ENCODE results near the gene ATG16L1. TPM values are rescaled to one million over a fixed set of nuclear protein-coding genes. Genes with fewer than 3 reads are reported as not detected.

ATG16L1 gene
- total and polyA plus RNA-seq, 3 experiments from 2014 or later, result 19.5 to 34.2 (median 32.0) TPM

DNA sequence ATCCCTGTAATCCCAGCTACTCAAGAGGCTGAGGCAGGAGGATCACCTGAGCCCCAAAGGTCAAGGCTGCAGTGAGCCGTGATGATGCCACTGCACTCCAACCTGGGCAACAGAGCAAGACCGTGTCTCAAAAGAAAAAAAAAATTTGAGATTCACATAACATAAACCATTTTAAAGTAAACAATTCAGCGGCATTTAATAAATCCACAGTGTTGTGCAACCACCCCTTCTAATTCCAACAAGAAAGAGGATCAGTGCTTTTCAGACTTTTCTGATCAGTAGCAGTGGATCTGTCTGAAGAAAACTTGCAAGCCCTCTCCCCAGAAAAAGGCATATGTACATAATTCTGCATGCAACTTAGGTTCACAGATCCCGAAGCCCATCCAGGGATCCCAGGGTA, 48.9 kb downstream of the ATG16L1 start:
- Mint-ChIP-seq H3K4me3 (no peak overlapping the region), H3K36me3 (peaks cover 3 to 12% (median 4%) of the 10 kb centered on the region in 3 donors), H3K9me3 (no peaks in the 10 kb centered on the region), H3K27me3 (no peaks in the 10 kb centered on the region), H3K27ac (peak overlapping the region in 2 of 8 donors; percentile 34 to 43), H3K4me1 (peaks cover 0 to 6% (median 6%) of the 10 kb centered on the region in 3 donors)
- no peaks in the 10 kb centered on the region for H3K27me3 ChIP-seq (ENCODE audit: insufficient read depth, low read length, poor library complexity, severe bottlenecking)
- H3K36me3 ChIP-seq (ENCODE audit: insufficient read depth, low read length), result peaks cover 5% of the 10 kb centered on the region
- POLR2A ChIA-PET, result no interaction called here
- no peak for DNase-seq
- CTCF ChIA-PET, result no interaction called here
- H3K4me1 ChIP-seq (ENCODE audit: insufficient read depth, low read length), result no peaks in the 10 kb centered on the region
- no peak overlapping the region for H3K4me3 ChIP-seq (ENCODE audit: low read length)
- H3K27ac ChIP-seq (ENCODE audit: low read depth, low read length), result no peak overlapping the region
- no peaks in the 10 kb centered on the region for H3K9me3 ChIP-seq (ENCODE audit: low read length)

GRCh38 chr2:233301248-233301647, 49.8 kb downstream of the ATG16L1 start:
- ChIA-PET POLR2A (no interaction called here), CTCF (no interaction called here)
- no peak overlapping the region for H3K4me3 Mint-ChIP-seq
- H3K27me3 Mint-ChIP-seq, result no peaks in the 10 kb centered on the region
- no peaks in the 10 kb centered on the region for H3K4me1 ChIP-seq (ENCODE audit: insufficient read depth, low read length)
- H3K4me3 ChIP-seq (ENCODE audit: low read length), result no peak overlapping the region
- H3K9me3 ChIP-seq (ENCODE audit: low read length), result no peaks in the 10 kb centered on the region
- peaks cover 0 to 4% (median 0%) of the 10 kb centered on the region in 3 donors for H3K36me3 Mint-ChIP-seq
- H3K27me3 ChIP-seq (ENCODE audit: insufficient read depth, low read length, poor library complexity, severe bottlenecking), result no peaks in the 10 kb centered on the region
- H3K9me3 Mint-ChIP-seq, result no peaks in the 10 kb centered on the region
- H3K27ac Mint-ChIP-seq, result no peak overlapping the region
- no peaks in the 10 kb centered on the region for H3K36me3 ChIP-seq (ENCODE audit: insufficient read depth, low read length)
- peaks cover 0 to 6% (median 6%) of the 10 kb centered on the region in 3 donors for H3K4me1 Mint-ChIP-seq
- no peak for DNase-seq
- H3K27ac ChIP-seq (ENCODE audit: low read depth, low read length), result no peak overlapping the region

DNA sequence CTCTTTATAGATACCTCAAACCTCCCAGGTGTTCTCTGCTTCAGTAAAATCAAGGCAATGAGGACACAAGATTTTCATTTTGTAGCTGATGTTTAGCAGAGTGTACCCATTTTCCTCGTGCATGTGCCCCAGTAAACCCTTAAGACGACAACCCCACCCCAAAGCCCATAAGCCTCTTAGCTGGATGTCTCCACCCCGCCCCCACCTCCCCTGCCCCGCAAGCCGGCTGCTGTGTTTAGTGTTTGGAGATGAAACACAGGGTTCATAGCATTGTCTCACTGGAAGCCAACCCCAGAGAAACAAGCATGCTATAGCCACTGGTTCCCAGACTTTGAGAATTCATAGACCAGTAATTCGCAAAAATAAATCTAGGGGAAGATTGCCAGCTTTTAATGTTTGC, 50.3 kb downstream of the ATG16L1 start:
- no peaks in the 10 kb centered on the region for H3K9me3 ChIP-seq (ENCODE audit: low read length)
- no peak overlapping the region for H3K4me3 Mint-ChIP-seq
- peak overlapping the region in 1 of 8 donors; percentile 52 for H3K27ac Mint-ChIP-seq
- no peak for DNase-seq
- H3K27me3 ChIP-seq (ENCODE audit: insufficient read depth, low read length, poor library complexity, severe bottlenecking), result no peaks in the 10 kb centered on the region
- H3K4me3 ChIP-seq (ENCODE audit: low read length), result no peak overlapping the region
- H3K9me3 Mint-ChIP-seq, result no peaks in the 10 kb centered on the region
- H3K36me3 ChIP-seq (ENCODE audit: insufficient read depth, low read length), result no peaks in the 10 kb centered on the region
- H3K27me3 Mint-ChIP-seq, result no peaks in the 10 kb centered on the region
- H3K27ac ChIP-seq (ENCODE audit: low read depth, low read length), result no peak overlapping the region
- CTCF ChIA-PET, result interaction anchor here (0.6 kb wide), 1 partner anchor 648 kb away, joined by 4 read pairs; no protein-coding TSS in a partner anchor
- POLR2A ChIA-PET, result no interaction called here
- H3K4me1 Mint-ChIP-seq, result peaks cover 0 to 6% (median 6%) of the 10 kb centered on the region in 3 donors
- H3K36me3 Mint-ChIP-seq, result peaks cover 0 to 2% (median 0%) of the 10 kb centered on the region in 3 donors
- no peaks in the 10 kb centered on the region for H3K4me1 ChIP-seq (ENCODE audit: insufficient read depth, low read length)

DNA sequence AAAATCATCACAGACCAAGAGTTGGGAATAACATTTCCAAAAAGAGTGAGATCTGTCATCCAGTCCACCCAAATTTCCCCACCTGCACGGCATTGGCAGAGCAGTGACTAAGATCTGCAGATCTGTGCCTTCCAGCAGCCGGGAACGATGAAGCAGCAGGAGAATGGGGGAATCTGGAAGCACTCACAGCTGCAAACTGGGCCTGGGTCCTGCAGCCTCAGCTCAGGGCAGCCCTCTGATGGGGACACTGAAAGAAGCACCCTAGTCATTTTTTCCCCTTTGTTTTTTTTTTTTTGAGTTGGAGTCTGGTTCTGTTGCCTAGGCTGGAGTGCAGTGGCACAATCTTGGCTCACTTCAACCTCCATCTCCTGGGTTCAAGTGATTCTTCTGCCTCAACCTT, 51.8 kb downstream of the ATG16L1 start:
- H3K27me3 ChIP-seq (ENCODE audit: insufficient read depth, low read length, poor library complexity, severe bottlenecking), result no peaks in the 10 kb centered on the region
- ChIA-PET POLR2A (no interaction called here), CTCF (interaction anchor here (0.6 kb wide), 1 partner anchor 117 kb away, joined by 3 read pairs; no protein-coding TSS in a partner anchor)
- no peaks in the 10 kb centered on the region for H3K36me3 ChIP-seq (ENCODE audit: insufficient read depth, low read length)
- no peaks in the 10 kb centered on the region for H3K4me1 ChIP-seq (ENCODE audit: insufficient read depth, low read length)
- H3K36me3 Mint-ChIP-seq, result no peaks in the 10 kb centered on the region
- no peak overlapping the region for H3K4me3 ChIP-seq (ENCODE audit: low read length)
- H3K4me1 Mint-ChIP-seq, result peaks cover 0 to 6% (median 4%) of the 10 kb centered on the region in 3 donors
- no peak overlapping the region for H3K27ac ChIP-seq (ENCODE audit: low read depth, low read length)
- no peaks in the 10 kb centered on the region for H3K9me3 ChIP-seq (ENCODE audit: low read length)
- no peaks in the 10 kb centered on the region for H3K9me3 Mint-ChIP-seq
- H3K27me3 Mint-ChIP-seq, result no peaks in the 10 kb centered on the region
- no peak overlapping the region for H3K4me3 Mint-ChIP-seq
- no peak for DNase-seq
- peak overlapping the region in 2 of 8 donors; percentile 29 to 77 for H3K27ac Mint-ChIP-seq

DNA sequence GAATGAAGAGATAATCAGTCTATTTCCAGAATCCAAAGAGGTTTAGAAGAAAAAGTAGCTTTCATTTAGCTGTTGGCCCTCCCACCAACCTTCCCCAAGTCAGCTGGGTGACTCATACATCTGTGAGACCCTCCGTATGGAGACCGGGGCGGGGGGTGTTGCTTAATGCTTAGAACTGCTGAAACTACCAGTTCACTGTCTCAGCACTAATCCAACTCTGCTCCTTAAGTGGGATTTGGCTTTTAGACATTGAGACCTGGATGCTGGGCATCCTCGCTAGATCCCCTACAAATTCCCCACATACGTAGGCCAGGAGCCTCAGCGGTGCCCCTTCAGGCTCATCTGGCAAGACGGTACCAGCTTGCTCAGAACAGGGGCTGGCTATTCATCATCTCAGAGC, 56.1 kb downstream of the ATG16L1 start, which contains the start of gene SAG:
Gene SAG, plus strand, starts transcription at position 252 of the 400 bp plus-strand sequence. CDS start 1,374 bp downstream, outside the sequence.
- H3K27ac Mint-ChIP-seq, result peak within 1 kb of the TSS in 3 of 8 donors; percentile 43 to 66 (median 62)
- DNase-seq, result no peak
- H3K4me1 Mint-ChIP-seq, result peaks cover 5 to 10% (median 6%) of the 10 kb centered on the region in 3 donors
- Histone ChIP-seq H3K36me3 (ENCODE audit: insufficient read depth, low read length) (no peaks in the 10 kb centered on the region), H3K9me3 (ENCODE audit: low read length) (no peaks in the 10 kb centered on the region), H3K4me1 (ENCODE audit: insufficient read depth, low read length) (no peaks in the 10 kb centered on the region), H3K27ac (ENCODE audit: low read depth, low read length) (no peak within 1 kb of the TSS), H3K4me3 (ENCODE audit: low read length) (no peak within 1 kb of the TSS), H3K27me3 (ENCODE audit: insufficient read depth, low read length, poor library complexity, severe bottlenecking) (no peaks in the 10 kb centered on the region)
- ChIA-PET POLR2A (no interaction called here), CTCF (no interaction called here)
- no peaks in the 10 kb centered on the region for H3K9me3 Mint-ChIP-seq
- H3K27me3 Mint-ChIP-seq, result no peaks in the 10 kb centered on the region
- H3K4me3 Mint-ChIP-seq, result no peak within 1 kb of the TSS
- no peaks in the 10 kb centered on the region for H3K36me3 Mint-ChIP-seq

GRCh38 chr2:233311241-233311926, 59.9 kb downstream of the ATG16L1 start:
- peak overlapping the region in 3 of 8 donors; percentile 9 to 85 (median 78) for H3K27ac Mint-ChIP-seq
- H3K36me3 Mint-ChIP-seq, result no peaks in the 10 kb centered on the region
- ChIA-PET CTCF (no interaction called here), POLR2A (no interaction called here)
- no peaks in the 10 kb centered on the region for H3K27me3 Mint-ChIP-seq
- H3K9me3 Mint-ChIP-seq, result no peaks in the 10 kb centered on the region
- peak overlapping the region in 1 of 7 donors; percentile 70 for H3K4me3 Mint-ChIP-seq
- H3K9me3 ChIP-seq (ENCODE audit: low read length), result no peaks in the 10 kb centered on the region
- H3K4me3 ChIP-seq (ENCODE audit: low read length), result no peak overlapping the region
- H3K27ac ChIP-seq (ENCODE audit: low read depth, low read length), result no peak overlapping the region
- H3K4me1 Mint-ChIP-seq, result peaks cover 5 to 10% (median 6%) of the 10 kb centered on the region in 3 donors
- no peaks in the 10 kb centered on the region for H3K4me1 ChIP-seq (ENCODE audit: insufficient read depth, low read length)
- DNase-seq, result no peak
- H3K27me3 ChIP-seq (ENCODE audit: insufficient read depth, low read length, poor library complexity, severe bottlenecking), result no peaks in the 10 kb centered on the region
- H3K36me3 ChIP-seq (ENCODE audit: insufficient read depth, low read length), result no peaks in the 10 kb centered on the region

- H3K36me3 Mint-ChIP-seq, result no peaks in the 10 kb centered on the region
- no peak for DNase-seq
- H3K27me3 Mint-ChIP-seq, result no peaks in the 10 kb centered on the region
- H3K4me3 Mint-ChIP-seq, result peak overlapping the region in 1 of 7 donors; percentile 61
- H3K4me1 Mint-ChIP-seq, result peaks cover 5 to 10% (median 6%) of the 10 kb centered on the region in 3 donors
- H3K27ac ChIP-seq (ENCODE audit: low read depth, low read length), result no peak overlapping the region
- H3K27me3 ChIP-seq (ENCODE audit: insufficient read depth, low read length, poor library complexity, severe bottlenecking), result no peaks in the 10 kb centered on the region
- H3K4me1 ChIP-seq (ENCODE audit: insufficient read depth, low read length), result no peaks in the 10 kb centered on the region
- no peaks in the 10 kb centered on the region for H3K9me3 ChIP-seq (ENCODE audit: low read length)
- CTCF ChIA-PET, result no interaction called here
- peak overlapping the region in 3 of 8 donors; percentile 4 to 38 (median 33) for H3K27ac Mint-ChIP-seq
- POLR2A ChIA-PET, result interaction anchor here (0.6 kb wide), 1 partner anchor 72 kb away, joined by 10 read pairs; no protein-coding TSS in a partner anchor
- H3K36me3 ChIP-seq (ENCODE audit: insufficient read depth, low read length), result no peaks in the 10 kb centered on the region
- no peaks in the 10 kb centered on the region for H3K9me3 Mint-ChIP-seq
- no peak overlapping the region for H3K4me3 ChIP-seq (ENCODE audit: low read length)
Measured at GRCh38 chr2:233312874-233313273, 61.4 kb downstream of the ATG16L1 start.

DNA sequence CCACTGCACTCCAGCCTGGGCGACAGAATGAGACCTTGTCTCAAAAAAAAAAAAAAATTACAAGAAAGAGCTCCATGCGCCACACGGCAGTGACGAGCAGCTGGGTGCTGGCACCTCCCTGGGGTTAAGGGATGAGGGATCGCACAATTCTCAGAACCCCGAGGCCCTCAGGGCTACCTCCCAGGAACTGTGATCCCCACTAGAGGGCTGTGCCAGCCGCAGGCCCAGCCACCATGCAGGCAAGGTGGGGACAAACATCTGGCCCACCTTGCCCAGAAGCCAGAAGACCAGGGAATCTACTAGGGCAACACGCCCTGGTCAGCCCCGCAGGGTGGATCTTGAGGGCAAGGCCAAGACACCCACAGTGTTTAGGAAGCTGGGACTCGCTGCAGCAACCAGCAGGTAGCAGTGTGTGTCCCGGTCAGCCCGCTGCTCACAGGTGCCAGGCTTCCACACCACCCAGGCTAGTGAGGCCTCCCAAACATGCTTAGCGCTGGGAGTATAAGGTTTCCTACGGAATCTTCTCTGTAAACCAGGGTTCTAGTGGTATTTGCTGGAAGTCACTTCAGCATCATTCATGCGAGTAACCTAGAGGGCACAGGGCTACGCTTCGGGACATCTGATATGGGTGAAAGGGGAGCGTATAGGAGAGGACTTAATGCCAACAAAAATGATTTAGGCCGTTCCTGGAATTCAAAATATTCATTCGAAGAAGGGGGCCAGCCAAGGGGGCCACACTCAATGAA, 62.9 kb downstream of the ATG16L1 start:
- H3K4me1 ChIP-seq (ENCODE audit: insufficient read depth, low read length), result no peaks in the 10 kb centered on the region
- no peak for DNase-seq
- H3K27me3 Mint-ChIP-seq, result peaks cover 3 to 9% of the 10 kb centered on the region in 2 donors
- H3K36me3 ChIP-seq (ENCODE audit: insufficient read depth, low read length), result no peaks in the 10 kb centered on the region
- CTCF ChIA-PET, result no interaction called here
- H3K27ac Mint-ChIP-seq, result no peak overlapping the region
- no peak overlapping the region for H3K4me3 ChIP-seq (ENCODE audit: low read length)
- POLR2A ChIA-PET, result no interaction called here
- H3K9me3 Mint-ChIP-seq, result no peaks in the 10 kb centered on the region
- H3K36me3 Mint-ChIP-seq, result no peaks in the 10 kb centered on the region
- peaks cover 5 to 10% (median 6%) of the 10 kb centered on the region in 3 donors for H3K4me1 Mint-ChIP-seq
- no peaks in the 10 kb centered on the region for H3K9me3 ChIP-seq (ENCODE audit: low read length)
- no peak overlapping the region for H3K27ac ChIP-seq (ENCODE audit: low read depth, low read length)
- no peak overlapping the region for H3K4me3 Mint-ChIP-seq
- H3K27me3 ChIP-seq (ENCODE audit: insufficient read depth, low read length, poor library complexity, severe bottlenecking), result no peaks in the 10 kb centered on the region
